HG02763 (cell line): Measurements from ENCODE around the gene KCNQ4.

Experiments used
- ATAC-seq: cut with Tn5 transposase; IDR thresholded peaks from one replicate; pipeline ENCODE4 v1.9.1; 2021; ENCODE audit warnings: mild to moderate bottlenecking, moderate library complexity; ENCODE audit not compliant: unreplicated experiment

KCNQ4 gene

DNA sequence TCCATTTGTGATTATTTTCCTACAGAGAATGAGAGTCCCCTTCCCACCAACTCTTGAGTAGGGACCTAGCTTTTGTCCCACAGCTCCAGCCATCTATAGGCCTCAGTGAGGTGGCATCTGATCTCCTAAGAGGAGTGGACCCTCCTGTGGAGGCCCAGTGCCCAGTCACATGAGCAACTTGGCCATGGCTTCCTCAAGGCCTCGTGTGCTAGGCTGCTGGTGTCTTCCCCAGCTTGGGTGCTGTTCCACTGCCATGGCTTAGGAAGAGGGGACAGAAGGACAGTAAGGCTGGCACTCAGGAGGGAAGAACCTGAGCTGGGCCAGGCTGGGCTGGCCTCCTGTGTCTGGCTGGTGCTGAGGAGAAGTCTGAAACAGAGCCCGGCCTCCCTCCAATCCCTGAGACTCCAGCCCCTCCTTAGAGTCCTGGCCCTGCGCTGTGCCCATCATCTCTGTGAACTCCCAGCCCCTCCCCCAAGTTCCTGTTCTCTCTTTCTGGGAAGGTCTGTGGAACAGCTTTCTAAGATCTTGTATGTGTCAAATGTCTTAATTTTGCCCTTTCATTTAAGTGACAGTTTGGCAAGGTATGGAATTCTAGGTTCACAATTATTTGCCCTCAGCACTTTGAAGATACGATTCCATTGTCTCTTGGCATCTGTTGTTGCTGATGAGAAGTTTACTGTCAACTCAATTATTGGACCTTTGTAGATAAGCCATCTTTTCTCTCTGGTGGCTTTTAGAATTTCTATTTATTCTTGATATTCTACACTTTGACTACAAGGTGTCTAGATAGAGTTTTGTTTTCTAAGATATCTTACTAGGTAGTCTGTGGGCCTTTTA, 7.1 kb upstream of the KCNQ4 start:
- ATAC-seq = no peak

DNA sequence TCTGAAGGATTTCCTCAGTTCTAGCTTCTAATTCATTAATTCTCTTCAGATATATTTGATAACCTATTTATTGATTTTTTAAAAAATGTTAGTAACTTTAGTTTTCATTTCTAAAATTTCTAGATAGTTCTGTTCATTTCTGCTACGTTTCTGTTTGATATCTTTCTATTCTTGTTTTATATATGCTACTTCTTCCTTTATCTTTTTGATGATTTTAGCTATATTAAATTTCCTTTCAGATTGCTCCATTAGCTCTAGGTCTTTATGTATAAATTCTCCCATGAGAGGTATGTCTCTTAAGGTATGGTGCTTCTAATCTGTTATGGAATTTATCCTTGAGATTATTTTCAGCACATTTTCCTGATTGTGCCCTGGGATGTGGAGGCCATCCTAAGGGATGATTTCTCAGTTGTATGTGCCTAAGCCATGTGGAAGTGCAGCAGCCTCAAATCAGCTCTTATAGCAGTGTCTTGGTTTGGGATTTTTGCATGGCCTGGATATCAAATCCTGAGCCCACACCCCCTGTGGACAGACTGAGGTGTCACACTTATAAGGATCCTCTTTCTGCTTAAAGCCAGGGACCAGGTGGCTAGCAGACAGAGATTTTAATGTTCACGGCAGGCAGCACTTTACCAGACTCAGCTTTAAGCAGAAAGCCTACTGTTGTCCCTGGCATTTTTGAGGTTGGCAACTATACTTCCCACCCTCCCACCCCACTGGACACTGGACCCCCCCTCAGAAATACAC, 6.2 kb upstream of the KCNQ4 start:
- no peak for ATAC-seq

DNA sequence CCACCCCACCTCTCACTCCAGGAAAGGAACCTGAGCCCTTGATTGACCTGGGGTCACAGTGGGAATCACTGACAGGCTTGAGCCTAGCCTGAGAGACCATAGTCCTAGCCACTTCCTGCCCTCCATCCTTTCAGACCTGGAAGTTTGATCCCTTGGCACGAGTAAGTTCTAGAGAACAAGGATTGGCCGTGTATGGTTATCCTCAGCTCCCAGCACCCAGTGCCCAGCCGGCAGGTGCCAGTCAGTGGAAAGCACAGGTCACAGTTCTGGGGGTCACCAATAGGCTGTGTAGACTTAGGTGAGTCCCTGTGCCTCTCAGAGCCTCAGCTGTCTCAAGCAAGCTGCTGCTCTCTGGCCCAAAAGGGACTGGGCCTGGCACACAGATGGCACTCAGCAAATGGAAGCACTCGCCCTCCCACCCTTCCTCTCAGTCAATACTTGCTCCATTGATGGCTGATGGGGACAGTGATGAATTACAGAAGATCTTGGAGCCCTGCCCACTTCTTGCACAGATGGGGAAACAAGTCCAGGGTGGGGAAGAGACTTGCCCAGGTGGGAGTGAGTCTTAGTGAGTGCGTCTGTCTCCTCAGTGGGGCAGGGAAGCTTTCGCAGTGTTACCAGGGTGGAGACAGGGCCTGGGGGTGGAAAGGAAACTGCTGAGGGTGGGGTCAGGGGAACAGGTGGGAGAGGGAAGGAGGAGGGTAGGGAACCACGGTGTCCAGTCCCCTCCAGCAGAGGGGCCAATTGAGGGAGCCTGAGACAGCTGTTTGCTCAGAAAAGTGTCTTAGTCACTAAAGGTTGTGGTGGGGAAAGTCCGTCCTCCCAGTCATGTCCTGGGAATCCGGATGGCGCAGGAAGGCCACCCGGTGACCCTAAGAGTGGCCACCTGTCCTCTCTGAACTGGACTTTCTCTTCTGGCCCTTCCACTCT, 2.6 kb upstream of the KCNQ4 start:
- no peak for ATAC-seq

DNA sequence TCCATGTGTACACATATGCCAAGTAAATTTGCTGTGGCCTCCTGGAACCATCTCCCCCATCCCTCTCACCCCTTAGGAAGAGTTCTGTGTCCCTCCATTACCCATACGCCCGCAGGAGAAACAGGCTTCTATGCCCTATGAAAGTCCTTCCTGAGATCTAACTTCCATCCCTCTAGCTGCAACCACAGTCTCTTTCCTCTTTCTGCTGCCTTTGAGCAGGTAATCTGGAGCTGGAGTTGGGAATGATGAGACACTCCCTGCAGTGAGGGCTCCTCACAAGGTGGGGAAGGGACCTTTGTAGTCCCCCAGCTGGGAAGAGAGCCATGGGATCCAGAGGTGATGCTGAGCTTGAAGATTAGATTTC, 2.0 kb upstream of the KCNQ4 start:
- ATAC-seq = no peak

DNA sequence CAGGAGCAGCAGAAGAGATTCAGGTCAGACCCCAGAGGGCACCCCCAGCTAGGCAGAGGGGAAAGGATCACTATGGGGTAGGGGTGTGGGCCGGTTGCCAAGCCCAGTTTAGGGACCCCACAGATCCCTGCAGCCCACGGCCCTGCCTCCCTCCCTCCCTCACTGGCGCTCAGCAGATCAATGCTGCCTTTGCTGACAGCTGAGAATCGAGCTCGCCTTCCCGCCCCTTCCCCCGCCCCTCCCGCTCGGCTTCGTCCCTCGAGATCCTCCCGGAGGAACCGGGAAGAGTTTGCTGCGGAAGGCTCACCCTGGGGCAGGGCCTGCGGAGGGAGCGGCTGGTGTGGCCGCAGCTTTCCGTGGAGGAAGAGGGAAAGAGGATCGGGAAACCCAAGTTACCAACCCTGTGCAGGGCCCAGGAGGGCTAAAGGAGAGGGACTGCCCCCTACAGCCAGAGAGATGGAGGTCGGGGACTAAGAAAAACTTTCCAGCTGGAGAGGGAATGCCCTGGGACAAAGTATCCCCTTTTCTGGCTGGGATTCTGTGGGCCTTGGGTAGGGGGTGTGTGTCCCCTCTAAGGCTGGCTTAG, 1.1 kb upstream of the KCNQ4 start:
- no peak for ATAC-seq

DNA sequence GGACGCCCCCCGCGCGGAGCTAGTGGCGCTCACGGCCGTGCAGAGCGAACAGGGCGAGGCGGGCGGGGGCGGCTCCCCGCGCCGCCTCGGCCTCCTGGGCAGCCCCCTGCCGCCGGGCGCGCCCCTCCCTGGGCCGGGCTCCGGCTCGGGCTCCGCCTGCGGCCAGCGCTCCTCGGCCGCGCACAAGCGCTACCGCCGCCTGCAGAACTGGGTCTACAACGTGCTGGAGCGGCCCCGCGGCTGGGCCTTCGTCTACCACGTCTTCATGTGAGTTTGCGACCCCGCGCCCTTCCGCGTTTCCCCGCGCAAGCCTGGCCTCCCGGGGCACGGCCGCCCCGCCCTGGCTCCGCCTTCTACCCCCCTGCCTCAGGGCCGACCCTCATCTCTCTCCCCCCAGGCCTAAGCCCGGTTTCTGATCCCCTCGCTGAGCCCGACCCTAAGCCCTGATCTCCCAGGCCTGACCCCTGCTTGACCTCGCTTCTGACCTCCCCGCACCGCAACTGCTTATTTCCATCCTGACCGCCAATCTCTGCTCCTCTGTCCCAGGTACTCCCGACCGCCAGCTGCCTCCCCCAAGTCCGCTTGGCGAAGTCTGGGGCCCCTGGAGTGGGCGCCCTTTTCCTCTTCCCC, 669 bp downstream of the KCNQ4 start:
- ATAC-seq = no peak

DNA sequence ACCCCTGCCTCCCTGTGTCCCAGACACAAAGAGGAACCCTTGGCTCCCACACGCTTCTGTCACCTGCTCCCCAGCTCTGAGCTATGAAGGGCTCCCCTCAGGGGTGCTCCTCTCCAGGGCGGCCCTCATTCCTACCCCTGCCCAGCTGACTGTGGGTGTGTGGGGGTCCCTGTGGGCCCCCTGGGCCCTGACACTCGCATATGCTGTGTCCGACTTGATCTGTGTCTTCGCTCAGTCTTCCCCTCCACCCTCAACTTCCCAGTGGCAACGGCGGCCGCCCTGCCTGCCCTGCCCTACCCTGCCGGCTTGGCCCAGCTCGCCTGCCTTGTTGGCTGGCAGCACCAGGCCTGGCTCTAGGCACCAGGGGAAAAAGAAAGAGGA, 1.2 kb downstream of the KCNQ4 start:
- ATAC-seq = no peak

DNA sequence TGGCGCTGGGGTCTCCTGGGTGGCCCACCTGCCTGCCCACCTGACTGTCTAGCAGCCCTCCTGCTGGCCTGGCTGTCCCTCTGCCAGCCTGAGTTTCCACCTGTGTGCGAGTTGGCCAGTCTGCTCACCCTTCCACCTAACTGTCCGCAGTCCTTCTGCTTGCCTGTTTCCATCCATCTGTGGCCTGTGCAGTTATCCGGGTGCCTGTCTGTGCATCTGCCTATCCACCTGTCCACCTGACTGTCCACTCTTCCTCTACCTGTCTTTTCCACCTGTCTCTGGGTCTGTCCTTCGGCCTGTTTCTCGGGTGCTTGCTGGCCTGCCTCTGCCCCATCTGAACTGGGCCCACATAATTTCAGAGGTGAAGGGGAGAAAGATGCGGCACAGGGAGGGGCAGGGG, 1.9 kb downstream of the KCNQ4 start:
- ATAC-seq = no peak

DNA sequence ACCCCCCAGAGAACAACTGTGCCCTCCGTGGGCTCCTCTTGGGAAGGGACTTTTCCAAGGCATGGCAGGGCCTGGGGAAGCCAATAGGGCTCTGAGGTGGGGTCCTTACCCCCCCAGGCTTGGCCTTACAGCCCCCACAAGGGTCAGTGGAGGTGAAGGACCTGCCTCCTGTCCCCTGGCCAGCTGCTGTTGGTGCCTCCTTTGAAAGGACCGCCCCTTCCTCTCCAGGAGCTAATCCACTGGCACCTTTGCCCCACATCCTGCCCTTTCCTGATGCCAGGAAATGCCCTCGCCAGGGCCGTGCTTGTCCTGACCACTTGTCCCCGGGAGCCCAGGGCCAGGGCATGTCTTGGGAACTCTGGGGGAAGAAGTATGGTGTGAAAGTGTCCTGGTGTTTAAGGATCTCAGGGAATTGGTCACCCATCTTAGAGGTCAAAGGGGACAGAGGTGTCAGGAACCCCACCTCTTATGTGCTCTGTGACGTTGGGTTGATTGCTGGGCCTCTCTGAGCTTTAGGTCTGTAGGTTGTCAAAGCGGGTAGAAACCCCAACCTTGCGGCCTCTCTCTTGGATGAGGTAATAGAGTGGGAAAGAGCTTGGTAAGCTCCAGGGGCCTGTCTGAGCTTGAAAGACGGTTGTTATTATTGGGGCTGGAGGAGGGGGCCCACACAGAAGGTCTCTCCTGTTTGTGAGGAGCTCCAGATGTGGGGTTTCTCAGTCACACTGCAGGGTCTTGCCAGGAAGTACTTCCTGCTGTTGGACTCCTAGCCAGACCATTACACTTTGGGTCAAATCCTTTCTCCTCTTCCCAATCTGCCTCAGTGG, 2.8 kb downstream of the KCNQ4 start:
- no peak for ATAC-seq

DNA sequence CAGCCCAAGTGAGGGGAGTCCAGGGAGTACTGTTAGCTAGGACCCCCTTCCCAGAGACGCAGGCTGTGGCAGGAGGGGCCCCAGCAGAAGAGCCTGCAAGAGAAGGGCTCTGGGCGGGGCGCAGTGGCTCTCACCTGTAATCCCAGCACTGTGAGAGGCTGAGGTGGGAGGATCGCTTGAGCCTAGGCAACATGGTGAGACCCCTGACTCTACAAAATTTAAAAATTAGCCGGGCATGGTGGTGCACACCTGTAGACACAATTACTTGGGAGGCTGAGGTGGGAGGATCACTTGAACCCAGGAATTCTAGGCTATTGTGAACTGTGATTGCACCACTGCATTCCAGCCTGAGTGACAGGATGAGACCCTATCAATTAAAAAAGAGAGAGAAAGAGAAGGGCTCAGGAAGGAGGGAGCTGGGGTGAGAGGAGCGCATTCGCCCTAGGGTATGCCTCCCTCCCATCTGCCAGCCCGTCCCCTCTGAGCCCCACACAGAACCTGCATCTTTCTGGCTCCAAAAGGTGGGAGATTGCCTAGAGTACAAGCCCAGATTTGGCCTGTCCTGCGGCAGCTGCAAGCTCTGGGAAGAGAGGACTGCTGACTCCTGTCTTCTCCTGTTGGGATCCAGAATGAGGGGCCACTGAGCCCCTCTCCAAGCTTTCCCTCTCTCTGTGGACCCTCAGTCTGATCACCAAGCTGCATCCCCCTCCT, 3.6 kb downstream of the KCNQ4 start:
- ATAC-seq = no peak

DNA sequence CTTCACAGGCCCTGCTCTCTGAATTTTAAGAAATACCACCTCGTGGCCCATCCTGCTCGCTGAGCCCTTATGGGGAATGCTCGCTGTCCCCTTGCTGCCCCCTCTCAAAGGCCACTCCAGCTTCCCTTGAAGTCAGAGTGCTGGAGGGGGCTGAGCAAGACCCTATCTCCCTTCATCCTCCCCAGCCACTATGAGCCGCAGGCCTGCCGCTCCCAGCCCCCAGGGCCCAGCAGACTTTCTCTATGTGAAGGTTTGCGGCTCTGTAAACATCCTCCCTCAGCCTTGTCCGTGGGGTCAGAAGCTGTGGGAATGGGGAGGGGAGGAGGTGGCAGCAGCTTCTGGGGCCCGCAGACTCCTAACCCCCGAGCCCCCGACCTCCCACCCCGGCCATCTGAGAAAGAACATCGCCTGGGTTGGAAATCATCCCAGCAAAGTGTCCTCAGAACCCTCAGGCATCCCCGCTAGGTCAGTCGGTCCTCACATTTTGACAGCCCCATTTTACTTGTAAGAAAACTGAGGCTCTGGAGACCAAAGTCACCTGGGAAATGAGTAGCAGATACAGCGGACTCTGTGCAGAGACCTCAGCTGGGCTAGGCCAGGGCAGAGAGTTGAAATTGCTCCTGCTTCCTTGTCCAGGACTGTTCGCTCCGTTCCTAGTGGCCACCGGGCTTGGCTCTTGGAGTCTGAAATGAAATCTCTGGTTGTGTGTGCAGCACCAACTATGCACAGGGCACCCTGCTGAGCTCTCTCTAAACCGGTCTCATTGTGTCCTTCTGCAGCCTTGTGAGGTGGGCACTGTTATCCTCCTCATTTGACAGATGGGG, 4.4 kb downstream of the KCNQ4 start:
- ATAC-seq = no peak

DNA sequence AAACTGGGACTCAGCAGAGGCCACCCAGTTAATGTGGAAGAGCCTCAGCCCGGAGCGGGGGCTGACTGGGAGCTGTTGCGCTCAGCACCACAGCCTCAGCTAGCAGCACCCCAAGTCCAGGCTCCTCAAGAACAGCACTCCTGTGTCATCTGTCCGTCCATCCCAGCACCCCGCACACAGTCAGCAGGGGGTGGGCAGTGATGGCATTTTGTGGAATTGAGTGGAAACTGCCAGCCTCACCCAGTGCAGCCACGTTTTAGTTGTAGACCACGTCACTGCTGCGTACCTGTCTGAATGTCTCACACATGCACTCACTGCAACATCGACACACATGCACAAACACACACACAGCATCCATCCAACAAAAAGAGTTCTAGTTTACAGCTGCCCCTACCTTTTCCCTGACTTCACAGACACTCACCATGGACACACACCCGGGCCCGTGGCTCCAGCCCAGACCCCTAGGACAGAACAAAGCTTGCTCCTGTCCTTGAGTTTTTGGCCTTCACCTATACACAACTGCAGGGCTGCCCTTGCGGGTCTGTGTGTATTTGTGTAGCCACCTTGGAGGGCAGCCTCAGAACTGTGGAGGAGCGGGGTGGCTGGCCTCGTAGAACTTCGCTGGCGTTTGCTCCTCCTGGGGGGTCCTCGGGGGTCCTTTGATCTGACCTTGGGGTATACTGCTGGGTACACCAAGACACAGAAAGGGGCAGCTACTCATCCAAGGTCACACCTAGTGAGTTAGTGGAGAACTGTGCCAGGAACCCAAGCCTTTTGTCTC, 5.2 kb downstream of the KCNQ4 start:
- ATAC-seq = no peak

DNA sequence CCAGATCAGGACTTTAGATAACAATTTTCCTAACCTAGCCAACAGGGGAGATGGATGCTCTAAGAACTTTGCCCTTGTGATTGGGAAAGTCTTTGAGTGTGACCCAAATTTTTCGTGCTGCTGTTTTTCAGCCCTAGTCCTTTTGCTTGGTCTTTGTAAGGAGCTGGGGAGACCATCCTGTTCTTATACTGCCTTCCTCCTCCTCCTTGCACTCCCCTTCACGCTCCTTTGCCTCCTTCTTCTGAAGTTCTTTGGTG, 5.7 kb downstream of the KCNQ4 start:
- ATAC-seq = no peak

DNA sequence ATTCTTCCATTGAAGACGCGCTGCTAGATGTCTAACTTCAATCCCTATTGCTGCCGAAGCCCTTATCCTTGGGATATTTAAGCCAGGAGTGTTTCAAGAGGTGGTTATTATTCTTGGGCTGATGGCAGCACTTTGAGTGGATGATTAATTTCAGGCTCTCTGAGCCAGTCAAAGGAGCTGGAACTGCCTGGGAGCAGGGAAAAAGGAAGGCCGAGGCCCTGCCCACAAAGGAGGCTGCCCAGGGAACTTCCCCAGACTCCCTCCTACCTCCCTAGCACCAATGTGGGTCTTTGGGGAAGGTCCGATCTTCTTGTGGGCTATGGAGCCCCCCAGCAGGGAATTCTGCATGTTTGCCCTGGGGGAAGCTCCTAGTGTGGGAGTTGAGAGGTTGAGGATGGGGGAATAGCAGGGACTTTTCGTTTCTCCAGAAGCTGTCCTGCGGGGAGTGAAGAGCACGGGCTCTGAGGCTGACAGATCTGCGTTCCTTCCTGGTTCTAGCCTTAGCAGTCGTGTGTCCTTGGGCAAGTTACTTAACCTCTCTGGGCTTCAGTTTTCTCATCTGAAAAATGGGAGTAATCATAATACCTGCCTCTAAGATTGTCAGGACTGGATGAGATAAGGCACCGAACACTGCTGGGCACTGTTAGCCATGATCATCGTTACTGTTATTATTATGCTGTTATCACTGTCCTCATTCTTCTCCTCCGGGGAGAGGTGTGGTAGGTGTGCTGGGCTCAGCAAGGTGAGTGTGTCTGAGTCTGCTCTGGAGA, 6.3 kb downstream of the KCNQ4 start:
- no peak for ATAC-seq

DNA sequence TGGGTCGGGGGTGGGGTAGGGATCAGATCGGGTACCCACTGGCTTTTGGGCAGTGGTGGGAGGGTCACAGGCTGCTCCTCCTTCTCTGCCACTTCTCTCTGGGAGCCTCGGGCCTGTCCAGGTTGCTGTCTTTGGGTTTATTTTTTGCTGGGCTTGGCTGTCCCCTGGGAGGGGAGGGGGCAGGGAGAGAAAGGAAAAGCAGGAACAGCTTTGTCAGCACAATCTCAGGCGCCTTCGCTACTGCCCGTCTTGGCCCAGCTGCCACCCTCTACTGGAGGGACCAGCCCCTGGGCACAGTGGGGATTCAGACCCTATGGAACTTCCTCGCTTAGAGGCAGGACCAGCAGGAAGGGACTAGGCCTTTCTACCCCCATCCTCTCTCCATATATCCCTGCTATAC, 8.4 kb downstream of the KCNQ4 start:
- no peak for ATAC-seq

DNA sequence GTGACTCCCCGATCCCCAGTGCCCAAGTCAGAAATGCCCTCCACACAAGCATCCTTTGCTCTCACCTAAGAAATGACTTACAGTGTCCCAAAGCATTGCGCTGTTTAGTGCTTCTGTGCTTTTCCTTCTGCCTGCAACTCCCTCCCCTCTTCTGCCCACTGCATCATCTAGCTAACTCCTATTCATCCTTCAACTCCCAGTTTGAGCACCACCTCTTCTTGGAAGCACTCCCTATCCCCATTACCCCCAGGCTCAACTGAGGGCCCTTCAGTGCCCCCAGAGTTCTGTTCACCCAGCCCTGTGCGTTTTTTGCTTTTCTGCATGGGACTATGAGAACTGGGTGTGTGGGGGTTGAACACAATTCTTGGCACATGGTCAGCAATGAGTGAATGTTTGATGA, 10.0 kb downstream of the KCNQ4 start:
- no peak for ATAC-seq

DNA sequence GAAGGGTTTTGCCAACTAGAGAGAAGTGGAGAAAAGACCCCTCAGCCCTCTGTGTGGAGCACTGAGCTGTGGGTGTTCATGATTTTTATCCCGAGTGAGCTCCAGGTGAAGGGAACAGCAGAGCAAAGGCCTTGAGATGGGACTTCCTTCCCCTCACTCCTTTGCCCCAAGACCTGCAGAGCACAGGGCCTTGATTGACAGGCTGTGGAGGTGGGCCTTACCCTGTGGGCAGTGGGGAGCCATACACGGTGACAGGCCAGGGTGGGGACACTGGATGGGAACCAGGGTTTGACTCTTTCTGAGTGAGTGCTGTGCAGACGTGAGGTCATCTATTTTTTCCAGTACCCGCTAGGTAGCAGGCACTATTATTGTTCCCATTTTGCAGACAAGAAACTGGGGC, 10.5 kb downstream of the KCNQ4 start:
- no peak for ATAC-seq
